GM21619 (cell line): ENCODE data around the gene HEPACAM.
"Not testable (repeated sequence)": the region's sequence is repeated elsewhere in the genome, so short reads cannot be mapped to it uniquely, and the experiment has no call there.

Experiments
- ATAC-seq: cut with Tn5 transposase; IDR thresholded peaks from one replicate; pipeline ENCODE4 v1.9.1; 2021; ENCODE audit not compliant: unreplicated experiment

HEPACAM gene, protein sequence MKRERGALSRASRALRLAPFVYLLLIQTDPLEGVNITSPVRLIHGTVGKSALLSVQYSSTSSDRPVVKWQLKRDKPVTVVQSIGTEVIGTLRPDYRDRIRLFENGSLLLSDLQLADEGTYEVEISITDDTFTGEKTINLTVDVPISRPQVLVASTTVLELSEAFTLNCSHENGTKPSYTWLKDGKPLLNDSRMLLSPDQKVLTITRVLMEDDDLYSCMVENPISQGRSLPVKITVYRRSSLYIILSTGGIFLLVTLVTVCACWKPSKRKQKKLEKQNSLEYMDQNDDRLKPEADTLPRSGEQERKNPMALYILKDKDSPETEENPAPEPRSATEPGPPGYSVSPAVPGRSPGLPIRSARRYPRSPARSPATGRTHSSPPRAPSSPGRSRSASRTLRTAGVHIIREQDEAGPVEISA

GRCh38 chr11:124935548-124936514 is at the start of gene HEPACAM:
Gene HEPACAM, minus strand, starts transcription at chr11:124936047. Its CDS starts 41 bp downstream, at chr11:124936006.
- no peak for ATAC-seq

DNA sequence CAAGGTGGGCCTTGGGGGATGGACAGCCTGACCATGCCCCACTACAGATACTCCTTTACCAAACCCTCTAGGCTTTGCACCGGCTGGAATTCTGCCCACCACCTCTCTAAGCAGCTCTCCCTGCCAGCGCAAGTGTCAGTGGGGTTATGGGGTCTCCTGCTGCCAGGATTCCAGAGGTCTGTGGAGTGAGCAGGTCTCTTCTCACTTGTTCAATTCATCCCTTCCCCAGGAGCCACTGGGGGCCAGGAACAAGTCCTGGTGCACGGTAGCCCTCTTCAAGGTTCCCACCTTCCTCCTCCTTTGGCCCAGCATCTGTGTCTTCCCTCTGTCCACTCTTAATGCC is 48.6 kb upstream of the HEPACAM start:
- ATAC-seq = no peak

DNA sequence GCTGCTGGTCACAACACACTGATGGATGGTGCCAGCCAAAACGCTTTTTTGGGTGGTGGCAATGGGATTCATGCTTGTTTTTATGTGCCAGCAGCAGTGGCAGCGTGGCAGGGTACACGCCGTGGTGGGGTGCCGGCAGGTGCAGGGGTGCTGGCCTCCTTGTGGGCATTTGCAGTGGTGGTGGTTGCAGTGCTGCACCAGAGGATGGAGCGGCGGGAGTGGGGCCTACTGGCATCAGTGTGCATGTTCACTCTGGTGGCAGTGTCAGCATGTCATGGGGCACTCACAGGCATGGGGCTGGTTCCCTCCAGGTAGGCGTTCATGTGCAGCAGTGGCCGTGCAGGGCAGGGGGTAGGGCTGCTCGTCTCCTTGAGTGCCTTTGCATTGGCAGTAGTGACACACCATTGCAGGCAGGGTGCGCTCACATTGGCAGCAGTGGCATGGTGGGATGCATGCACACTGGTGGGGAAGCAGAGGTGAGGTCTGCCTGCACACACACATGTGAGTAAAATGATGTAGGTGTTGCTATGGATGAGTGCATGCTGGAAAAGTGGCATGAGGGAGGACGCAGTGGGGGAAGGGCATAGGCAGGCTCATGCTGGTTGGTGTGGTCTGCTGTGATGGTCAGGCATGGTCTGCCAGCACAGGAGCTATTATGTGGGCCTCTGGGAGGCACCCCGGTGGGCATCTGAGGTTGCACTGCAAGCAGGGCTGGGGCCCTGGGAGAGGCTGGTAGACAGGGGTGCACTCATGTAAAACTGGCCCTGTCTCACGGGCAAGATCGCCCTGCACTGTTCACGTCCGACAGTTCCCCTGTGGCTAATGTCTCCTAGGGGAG is 48.0 kb upstream of the HEPACAM start:
- ATAC-seq = no peak

GRCh38 chr11:124982043-124982442 is 46.2 kb upstream of the HEPACAM start:
- no peak for ATAC-seq

- no peak for ATAC-seq
Observed at GRCh38 chr11:124978316-124978715, 42.5 kb upstream of the HEPACAM start.

DNA sequence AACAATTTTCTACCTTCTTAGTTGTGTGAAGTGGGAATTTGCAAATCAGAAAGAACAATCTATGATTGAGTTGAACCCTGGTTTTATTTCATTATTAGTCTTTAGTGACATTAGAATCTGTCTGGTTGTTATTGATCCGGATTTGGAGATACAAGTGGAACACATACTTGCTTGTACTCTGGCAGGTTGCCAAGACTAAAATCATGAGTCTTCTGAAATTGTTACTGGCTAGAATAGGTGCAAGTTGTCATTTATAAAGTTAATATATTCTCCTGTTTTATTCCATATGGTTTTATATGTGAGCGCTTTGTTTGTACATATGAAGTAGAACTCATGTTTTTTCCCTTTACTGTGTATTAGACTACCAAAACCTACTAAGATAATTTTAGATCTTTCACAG is 41.2 kb upstream of the HEPACAM start:
- no peak for ATAC-seq

- no peak for ATAC-seq
Observed at GRCh38 chr11:124976531-124976930, 40.7 kb upstream of the HEPACAM start.

DNA sequence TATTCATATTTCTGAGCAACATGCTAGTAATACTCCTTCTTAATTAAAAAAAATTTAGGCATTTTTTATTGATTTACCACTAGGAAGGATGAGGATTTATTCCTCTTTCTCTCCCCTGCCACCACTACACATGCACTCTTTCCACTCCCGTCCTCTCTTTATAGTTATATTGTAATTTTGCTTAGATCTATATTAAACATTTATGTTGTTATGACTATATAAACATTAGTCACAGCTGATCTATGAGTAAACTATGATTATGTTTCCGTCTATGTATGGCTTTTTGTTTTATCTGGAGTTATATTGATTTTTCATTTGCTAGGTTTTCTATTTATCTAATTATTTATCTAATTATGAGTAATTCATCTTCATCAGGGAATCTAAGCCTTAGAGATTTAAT is 36.0 kb upstream of the HEPACAM start:
- no peak for ATAC-seq

GRCh38 chr11:124970925-124971324 is 35.1 kb upstream of the HEPACAM start:
- ATAC-seq = no peak

DNA sequence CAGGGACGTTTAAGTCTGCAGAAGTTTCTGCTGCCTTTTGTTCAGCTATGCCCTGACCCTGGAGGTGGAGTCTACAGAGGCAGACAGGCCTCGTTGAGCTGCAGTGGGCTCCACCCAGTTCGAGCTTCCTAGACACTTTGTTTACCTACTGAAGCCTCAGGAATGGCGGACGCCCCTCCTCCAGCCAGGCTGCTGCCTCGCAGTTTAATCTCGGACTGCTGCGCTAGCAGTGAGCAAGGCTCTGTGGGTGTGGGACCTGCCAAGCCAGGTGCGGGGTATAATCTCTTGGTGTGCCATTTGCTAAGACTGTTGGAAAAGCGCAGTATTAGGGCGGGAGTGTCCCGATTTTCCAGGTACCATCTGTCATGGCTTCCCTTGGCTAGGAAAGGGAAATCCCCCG is 32.4 kb upstream of the HEPACAM start:
- ATAC-seq = not testable (repeated sequence)

DNA sequence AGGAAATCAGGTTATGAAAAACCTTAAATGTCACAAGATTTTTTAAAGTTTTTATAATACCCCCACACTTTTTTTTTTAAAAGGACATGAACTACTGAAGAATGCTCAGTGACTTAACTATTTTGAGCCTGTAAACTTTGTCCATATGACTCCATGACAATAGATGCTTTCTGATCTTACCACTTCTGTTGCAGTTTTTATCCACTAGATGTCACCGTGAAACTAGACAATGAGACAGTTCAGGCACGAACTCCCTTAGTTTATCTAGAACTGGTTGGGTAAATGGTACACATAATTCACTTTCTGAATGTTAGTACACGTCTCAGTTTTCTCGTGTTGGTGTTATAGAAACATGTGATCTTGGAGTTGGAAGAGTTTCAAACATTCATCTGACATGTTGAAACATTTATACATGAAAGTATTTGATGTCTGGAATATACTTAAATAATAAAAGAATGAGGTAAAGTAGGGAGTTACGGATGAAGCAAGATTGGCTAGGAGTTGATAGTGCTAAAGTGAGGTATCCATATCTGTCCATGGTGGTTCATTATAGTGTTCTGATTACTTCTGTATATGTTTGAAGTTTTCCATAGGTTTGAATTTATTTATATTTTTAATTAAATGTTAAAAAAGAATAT is 26.2 kb upstream of the HEPACAM start:
- ATAC-seq = peak; percentile 95

DNA sequence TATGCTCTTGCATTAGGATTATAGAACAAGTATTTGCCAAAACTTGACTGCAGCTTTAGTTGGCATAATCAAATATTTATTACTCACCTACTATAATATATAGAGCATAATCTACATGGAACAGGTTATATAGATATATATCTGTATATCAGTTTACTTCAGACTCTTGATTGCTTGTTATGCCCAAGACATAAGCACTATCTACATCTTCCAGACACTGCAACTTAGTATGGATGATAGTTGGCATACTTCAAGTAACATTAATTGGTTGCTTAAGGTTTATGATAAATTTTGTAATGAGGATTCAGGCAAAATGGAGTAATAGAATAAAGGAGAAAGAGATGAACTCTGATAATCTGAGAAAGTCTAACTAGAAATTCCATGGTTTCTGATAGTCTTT is 19.2 kb upstream of the HEPACAM start:
- ATAC-seq = no peak

DNA sequence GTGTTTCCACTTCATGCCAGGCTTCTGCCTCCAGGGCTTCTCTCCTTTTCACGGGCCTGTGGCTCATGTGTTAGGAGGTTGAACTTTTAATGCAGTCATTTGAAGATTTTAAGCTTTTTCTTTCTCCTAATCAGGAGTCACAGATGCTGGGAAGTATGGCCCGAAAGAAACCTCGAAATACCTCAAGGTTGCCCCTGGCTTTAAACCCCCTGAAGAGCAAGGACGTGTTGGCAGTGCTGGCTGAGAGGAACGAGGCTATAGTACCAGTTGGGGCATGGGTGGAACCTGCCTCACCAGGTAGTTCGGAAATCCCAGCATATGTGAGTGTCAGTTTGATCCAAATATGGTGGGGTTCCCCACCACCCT is 18.7 kb upstream of the HEPACAM start:
- ATAC-seq = no peak

- peak; percentile 99 for ATAC-seq
Observed at GRCh38 chr11:124953753-124954589, 18.1 kb upstream of the HEPACAM start, which contains the start of gene CCDC15. Gene CCDC15, plus strand, starts transcription at chr11:124954202. Its CDS starts 531 bp downstream, at chr11:124954733.

- no peak for ATAC-seq
Observed at GRCh38 chr11:124951341-124951740, 15.5 kb upstream of the HEPACAM start.

GRCh38 chr11:124950601-124951330 is 14.9 kb upstream of the HEPACAM start:
- no peak for ATAC-seq

GRCh38 chr11:124946735-124947141 is 10.9 kb upstream of the HEPACAM start:
- no peak for ATAC-seq

DNA sequence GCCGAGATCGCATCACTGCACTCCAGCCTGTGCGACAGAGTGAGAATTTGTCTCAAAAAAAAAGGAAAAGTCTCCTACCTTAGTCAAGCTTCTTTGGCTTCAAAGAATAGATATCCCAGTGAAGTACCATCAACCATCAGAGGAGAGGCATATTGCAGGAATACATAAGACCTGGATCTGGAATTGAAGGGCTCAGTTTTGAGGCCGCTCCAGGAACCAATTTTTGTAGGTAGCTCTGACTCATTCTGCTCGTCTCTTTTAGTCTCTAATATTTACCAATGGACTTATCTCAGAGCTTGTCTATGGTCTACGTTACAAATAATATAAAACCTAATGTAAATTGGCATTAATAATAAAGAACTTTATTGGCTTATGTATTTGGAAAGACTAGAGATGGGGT is 10.0 kb upstream of the HEPACAM start:
- ATAC-seq = no peak

GRCh38 chr11:124944565-124944964 is 8.7 kb upstream of the HEPACAM start:
- ATAC-seq = no peak
